GM20431 (cell line): Measurements from ENCODE around the gene GRAMD4.

ENCODE experiments used
- in situ Hi-C: fragments of 300-500 bp; cut with MseI, MboI; formaldehyde crosslinking; loops from one replicate; pipeline ENCODE4 v1.15.0; 2020; ENCODE audit warnings: low sequenced_read_pairs; ENCODE audit not compliant: unreplicated experiment

The GRAMD4 gene

GRCh38 chr22:46703171-46703995 lies 83.2 kb downstream of the GRAMD4 start:
- in situ Hi-C loops, result no loop called here

DNA sequence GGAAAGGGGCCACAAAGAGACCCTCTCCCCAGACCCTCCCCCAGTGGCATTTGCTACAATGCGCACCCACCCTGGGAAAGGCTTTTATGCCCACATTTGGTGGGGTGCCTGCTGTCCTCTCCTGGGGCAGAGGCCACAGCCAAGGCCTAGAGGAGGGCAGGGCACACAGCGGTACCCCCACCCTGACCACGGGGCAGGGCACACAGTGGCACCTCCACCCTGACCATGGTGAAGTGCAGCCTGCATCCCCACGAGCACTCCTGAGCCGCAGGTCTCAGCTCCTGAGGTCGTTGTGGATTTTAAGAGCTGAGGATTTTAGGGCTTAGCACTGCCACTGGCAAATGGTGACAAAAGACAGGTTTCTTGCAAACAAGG lies 83.8 kb downstream of the GRAMD4 start:
- in situ Hi-C loops, result no loop called here

- in situ Hi-C loops, result no loop called here
These were observed 85.9 kb downstream of the GRAMD4 start for GRCh38 chr22:46706060-46706459.

DNA sequence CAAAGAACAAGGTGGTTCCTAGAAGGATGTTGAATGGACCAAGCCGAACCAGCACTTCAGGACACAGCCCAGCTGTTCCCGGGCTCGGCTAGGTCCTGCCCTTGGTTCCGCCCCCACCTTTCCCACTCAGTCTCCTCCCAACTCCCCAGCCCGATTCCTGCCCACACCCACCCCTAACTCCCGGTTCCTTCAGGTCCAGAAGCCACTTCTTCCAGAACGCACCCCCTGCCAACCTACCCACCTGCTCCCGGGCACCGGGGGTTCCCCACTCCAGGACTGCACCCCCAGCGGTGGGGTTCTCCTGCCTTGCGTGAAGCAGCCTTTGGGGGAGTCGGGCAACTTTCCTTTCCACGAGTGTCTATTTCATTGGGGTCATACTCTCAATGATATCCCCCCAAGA lies 87.1 kb downstream of the GRAMD4 start:
- in situ Hi-C loops, result no loop called here

GRCh38 chr22:46707827-46708570 lies 87.8 kb downstream of the GRAMD4 start:
- in situ Hi-C loops, result no loop called here

GRCh38 chr22:46708766-46709330 lies 88.7 kb downstream of the GRAMD4 start:
- in situ Hi-C loops, result no loop called here

DNA sequence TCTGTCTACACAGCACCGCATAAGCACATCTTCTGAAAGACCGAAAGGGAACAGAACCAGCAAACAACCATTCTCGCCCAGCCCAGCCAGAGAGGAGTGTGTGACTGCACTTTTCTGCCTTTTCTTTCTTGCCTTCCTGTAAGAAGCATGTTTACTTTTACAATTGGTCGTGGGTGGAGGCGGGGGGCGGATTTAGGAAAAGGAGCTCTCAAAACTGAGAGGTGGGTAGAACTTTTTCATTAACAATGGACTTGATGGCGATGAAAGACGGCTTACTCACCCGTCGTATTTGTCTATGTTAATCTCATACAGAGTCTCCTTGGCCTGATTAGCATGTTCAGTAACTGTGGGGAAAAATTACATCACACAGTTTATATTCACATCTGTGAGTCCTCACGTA lies 90.6 kb downstream of the GRAMD4 start:
- in situ Hi-C loops, result no loop called here

- in situ Hi-C loops, result no loop called here
These were observed 92.1 kb downstream of the GRAMD4 start for GRCh38 chr22:46712288-46712687.

DNA sequence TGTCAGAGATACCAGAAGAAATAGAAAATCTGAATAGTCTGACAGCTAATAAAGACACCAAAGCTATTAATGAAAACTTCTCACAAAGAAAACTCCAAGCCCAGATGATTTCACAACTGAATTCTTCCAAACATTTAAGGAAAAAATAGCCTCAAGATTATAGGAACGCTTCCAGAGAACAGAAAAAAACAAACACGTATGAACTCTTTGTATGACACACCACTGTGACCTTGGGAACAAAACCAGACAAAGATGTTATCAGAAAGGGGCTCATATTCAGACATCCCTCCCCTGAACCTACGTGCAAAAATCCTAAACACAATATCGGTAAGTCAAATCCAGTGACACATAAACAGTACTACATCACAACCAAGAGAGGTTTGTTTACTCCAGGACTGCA lies 94.4 kb downstream of the GRAMD4 start:
- in situ Hi-C loops, result no loop called here

GRCh38 chr22:46719921-46720320 lies 99.7 kb downstream of the GRAMD4 start:
- in situ Hi-C loops, result no loop called here

DNA sequence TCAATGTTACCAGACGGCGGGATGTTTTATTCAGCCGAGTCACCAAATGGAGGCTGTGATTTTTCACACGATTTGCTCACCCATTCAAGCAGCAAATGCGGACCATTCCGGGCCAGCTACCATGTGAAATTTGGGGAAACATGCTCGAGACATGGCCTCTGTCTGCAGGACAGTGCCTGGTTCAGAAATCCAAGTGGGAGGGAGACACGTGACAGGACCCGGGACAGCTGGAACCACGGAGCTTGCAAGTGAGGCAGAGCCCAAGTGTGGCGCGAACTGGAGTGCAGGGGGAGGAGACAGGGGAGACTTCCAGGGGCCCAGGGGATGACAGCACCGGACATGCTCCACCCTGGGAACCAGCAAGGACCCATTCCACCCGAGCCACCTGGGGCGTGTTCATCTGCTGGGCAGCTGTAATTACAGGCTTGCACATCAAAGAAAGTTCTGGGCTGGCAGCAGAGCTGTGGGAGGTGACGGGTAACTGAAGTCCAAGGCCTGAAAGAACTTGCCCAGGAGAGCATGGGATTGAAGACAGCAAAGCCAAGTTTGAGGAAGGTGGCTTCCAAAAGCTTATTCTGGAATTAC lies 101.4 kb downstream of the GRAMD4 start:
- in situ Hi-C loops, result no loop called here

GRCh38 chr22:46723882-46724281 lies 103.7 kb downstream of the GRAMD4 start:
- in situ Hi-C loops, result no loop called here

DNA sequence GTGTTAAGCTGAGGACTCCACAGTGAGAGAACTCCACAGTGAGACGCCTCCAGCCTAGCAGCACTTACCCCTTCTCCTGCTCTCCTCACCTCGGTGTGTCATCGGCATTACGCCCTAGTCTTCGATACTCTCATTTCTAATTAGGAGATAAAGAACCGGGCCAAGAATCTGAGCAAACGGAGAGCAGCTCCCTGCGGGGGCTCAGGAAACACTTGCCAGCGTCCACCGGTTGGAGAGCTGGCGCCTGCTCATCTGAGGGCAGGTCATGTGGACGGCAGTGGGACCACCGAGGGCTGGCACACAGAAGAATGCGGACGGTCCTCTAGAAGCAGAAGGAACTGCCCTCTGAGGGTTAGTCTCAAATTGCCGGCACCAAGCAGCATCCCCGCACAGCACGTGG lies 104.9 kb downstream of the GRAMD4 start:
- in situ Hi-C loops, result no loop called here

GRCh38 chr22:46726066-46726985 lies 106.1 kb downstream of the GRAMD4 start:
- in situ Hi-C loops, result no loop called here

GRCh38 chr22:46726986-46727317 lies 106.8 kb downstream of the GRAMD4 start:
- in situ Hi-C loops, result no loop called here

DNA sequence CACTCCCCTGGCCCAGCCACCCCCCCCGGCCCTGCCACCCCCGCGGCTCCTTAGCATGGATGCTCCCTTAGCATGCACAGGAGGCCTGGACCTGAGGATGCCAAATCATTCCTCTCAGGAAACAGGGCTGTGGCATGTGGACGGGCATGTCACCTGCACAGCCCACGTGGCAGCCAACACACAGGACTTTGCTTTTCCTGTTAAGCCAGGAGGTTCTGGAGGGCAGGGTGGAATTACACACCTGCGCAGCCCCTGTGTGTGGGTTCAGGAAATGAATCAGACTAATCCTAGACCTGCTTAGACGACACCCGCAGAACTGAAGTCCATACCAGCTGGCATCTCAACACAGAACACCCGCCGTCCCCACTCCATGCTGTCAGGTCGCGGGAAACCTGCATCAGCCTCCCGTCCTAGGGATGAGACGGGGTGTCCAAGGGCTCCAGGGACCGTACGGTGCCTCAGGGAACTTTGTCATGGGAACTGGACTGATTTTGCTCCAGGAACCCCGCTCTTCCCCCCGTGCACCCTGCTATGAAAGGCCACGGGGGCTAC lies 107.7 kb downstream of the GRAMD4 start:
- in situ Hi-C loops, result no loop called here

DNA sequence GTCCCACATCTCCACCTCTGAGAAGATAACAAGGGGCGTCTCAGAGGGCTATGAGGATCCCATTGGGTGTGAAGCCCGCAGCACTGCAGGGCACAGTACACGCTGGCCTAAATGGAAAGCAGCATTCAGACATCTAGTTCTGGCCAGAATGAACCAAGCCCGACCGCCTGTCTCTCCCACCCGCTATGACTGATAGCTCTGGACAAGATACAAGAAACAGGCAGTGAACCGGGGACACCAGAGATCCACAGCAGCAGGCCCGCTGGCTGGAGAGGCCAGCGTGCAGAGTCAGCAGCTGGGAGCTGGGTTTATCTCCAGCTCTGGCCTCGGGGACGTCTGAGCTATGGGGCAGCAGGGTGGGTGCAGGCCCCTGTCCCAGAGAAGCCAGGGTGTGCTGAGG lies 108.3 kb downstream of the GRAMD4 start:
- in situ Hi-C loops, result no loop called here
